Bronchial epithelial cell (primary cell): ENCODE results near the gene DNAJC2. TPM values are rescaled to one million over a fixed set of nuclear protein-coding genes. Genes with fewer than 3 reads are reported as not detected.

Experiments used
- DNase-seq: peaks from one replicate; pipeline ENCODE4 v3.0.0-alpha.2; 2010; ENCODE audit warnings: low read depth
- FAIRE-seq: peaks from 2 replicates; lab custom pipeline; 2011; peaks lifted over from hg19 to GRCh38; lab: Jason Lieb, UNC
- H3K27me3 ChIP-seq: 2 replicates; pipeline ENCODE4 v1.5.1; 2011; ENCODE audit warnings: low read length; ENCODE audit not compliant: control insufficient read depth, insufficient read depth
- H3K36me3 ChIP-seq: 2 replicates; pipeline ENCODE4 v1.5.1; 2011; ENCODE audit warnings: low read length; ENCODE audit not compliant: control insufficient read depth, insufficient read depth
- H3K4me3 ChIP-seq: 2 replicates; pipeline ENCODE4 v1.5.1; 2011; ENCODE audit warnings: mild to moderate bottlenecking, low read depth, low read length, control low read depth
- total RNA-seq: library from RNA; depleted of rRNA; stranded (reverse); fragments of >200 nt; gene quantifications from 2 replicates; pipeline ENCODE4 v1.2.1, GENCODE V29; 2014
- TF ChIP-seq, protein P1 (sequence below): IDR thresholded peaks from 2 replicates; pipeline ENCODE4 v1.5.1; 2011; ENCODE audit warnings: mild to moderate bottlenecking, moderate library complexity, low read length, control low read depth, inconsistent platforms; ENCODE audit not compliant: insufficient read depth, severe bottlenecking

The DNAJC2 gene
- 16.8 and 18.7 TPM in 2 replicates for total RNA-seq

- Histone ChIP-seq H3K36me3 (peaks cover 4% of the 10 kb centered on the region), H3K27me3 (no peaks in the 10 kb centered on the region), H3K4me3 (peak within 1 kb of the TSS; percentile 89)
- FAIRE-seq (no peak), DNase-seq (peak; percentile 82)
- TF ChIP-seq, protein P1, sequence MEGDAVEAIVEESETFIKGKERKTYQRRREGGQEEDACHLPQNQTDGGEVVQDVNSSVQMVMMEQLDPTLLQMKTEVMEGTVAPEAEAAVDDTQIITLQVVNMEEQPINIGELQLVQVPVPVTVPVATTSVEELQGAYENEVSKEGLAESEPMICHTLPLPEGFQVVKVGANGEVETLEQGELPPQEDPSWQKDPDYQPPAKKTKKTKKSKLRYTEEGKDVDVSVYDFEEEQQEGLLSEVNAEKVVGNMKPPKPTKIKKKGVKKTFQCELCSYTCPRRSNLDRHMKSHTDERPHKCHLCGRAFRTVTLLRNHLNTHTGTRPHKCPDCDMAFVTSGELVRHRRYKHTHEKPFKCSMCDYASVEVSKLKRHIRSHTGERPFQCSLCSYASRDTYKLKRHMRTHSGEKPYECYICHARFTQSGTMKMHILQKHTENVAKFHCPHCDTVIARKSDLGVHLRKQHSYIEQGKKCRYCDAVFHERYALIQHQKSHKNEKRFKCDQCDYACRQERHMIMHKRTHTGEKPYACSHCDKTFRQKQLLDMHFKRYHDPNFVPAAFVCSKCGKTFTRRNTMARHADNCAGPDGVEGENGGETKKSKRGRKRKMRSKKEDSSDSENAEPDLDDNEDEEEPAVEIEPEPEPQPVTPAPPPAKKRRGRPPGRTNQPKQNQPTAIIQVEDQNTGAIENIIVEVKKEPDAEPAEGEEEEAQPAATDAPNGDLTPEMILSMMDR: no peak
Observed at GRCh38 chr7:103344453-103345149, at the start of gene DNAJC2. DNAJC2 (minus strand) TSS chr7:103344767; CDS start chr7:103344622, 145 bp downstream.

DNA sequence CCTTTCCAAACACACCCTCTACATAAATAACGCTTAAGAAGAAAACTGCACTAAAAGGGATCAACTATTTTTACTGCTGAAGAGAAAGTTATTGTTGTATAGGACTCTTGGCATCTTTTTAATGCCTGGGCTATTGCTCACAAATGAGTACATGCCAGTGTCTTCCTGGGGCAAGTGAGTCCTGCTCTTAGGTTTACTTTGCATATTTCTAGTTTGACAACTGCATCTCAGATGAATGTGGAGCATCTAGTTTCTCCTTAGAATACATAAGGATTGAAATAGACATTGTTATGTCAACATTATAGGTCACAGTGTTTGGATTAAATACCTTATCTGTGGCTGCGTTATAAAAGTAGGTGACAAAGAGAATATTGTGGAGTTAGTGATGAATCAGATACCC, 47.4 kb upstream of the DNAJC2 start:
- TF ChIP-seq, protein P1: no peak
- no peaks in the 10 kb centered on the region for H3K36me3 ChIP-seq
- H3K4me3 ChIP-seq: no peak overlapping the region
- DNase-seq (peak; percentile 8), FAIRE-seq (no peak)
- H3K27me3 ChIP-seq: no peaks in the 10 kb centered on the region

DNA sequence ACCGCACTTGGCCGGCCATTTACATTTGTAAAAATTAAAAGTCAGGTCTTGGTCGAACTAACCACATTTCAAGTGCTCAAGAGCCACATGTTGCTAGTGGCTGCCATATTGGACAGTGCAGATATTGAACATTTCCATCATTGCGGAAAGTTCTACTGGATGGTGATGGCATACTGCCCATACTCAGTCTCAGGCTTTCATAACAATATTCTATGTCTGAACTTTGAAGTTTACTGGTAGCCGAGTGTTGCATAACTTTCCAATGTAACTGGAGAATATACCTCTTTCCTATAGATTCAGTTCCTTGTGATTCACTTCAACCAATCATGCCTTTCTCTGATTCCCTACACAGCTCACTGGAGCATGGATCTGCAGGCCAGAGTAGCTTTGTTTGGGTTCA, 46.6 kb upstream of the DNAJC2 start:
- FAIRE-seq (no peak), DNase-seq (no peak)
- Histone ChIP-seq H3K4me3 (no peak overlapping the region), H3K27me3 (no peaks in the 10 kb centered on the region), H3K36me3 (no peaks in the 10 kb centered on the region)
- TF ChIP-seq, protein P1: no peak

- DNase-seq: no peak
- Histone ChIP-seq H3K36me3 (no peaks in the 10 kb centered on the region), H3K27me3 (no peaks in the 10 kb centered on the region), H3K4me3 (no peak overlapping the region)
- no peak for FAIRE-seq
- TF ChIP-seq, protein P1: no peak
Observed at GRCh38 chr7:103389263-103389662, 44.7 kb upstream of the DNAJC2 start.

DNA sequence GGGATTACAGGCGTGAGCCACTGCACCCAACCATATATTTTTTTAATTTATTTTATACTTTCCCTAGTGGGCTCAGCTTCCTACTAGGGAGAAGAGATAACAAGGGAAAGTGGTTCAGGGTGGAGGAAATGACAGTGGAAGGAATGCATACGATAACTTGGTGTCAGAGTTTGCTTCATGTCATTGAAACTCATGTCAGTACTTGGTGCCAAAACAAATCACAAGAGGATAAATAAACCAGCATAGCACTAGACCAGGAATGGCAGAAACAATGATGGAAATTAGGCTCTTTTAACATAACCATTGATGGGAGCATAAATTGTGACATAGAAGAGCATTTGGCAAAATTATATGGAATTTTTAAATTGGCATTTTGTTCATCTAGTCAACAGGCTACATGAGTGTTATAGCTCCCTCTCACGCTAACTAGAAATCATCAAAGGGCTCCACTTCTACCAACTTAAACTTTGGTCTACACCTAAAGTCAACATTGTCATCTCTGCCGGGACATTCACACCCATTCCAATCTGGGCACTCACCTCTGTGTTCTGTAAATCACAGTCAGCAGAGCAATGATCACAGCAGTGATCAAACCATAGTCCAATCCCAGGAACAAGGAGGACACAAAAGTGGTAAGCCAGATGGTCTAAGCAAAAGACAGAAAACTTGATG, 44.0 kb upstream of the DNAJC2 start:
- no peak overlapping the region for H3K4me3 ChIP-seq
- H3K36me3 ChIP-seq: no peaks in the 10 kb centered on the region
- TF ChIP-seq, protein P1: no peak
- no peak for DNase-seq
- no peak for FAIRE-seq
- no peaks in the 10 kb centered on the region for H3K27me3 ChIP-seq

- TF ChIP-seq, protein P1: no peak
- H3K27me3 ChIP-seq: no peaks in the 10 kb centered on the region
- FAIRE-seq: no peak
- DNase-seq: no peak
- H3K4me3 ChIP-seq: no peak overlapping the region
- no peaks in the 10 kb centered on the region for H3K36me3 ChIP-seq
Observed at GRCh38 chr7:103387242-103387641, 42.7 kb upstream of the DNAJC2 start.
